Thymus (tissue), 14 donors: Measurements from ENCODE around the gene OR13G1. TPM values are rescaled to one million over a fixed set of nuclear protein-coding genes. Genes with fewer than 3 reads are reported as not detected.
"Not testable (repeated sequence)": the region's sequence is repeated elsewhere in the genome, so short reads cannot be mapped to it uniquely, and the experiment has no call there.

ENCODE experiments used
- DNase-seq, 9 donors: peaks; one replicate each; pipeline ENCODE4 v3.0.0-alpha.2; 2013; ENCODE audit warnings: low spot score in 9 of 9, low read depth in 6 of 9, missing footprints in 1 of 9
- H3K27ac ChIP-seq, 2 donors: one replicate each; pipeline ENCODE4 v1.5.1; 2013; ENCODE audit warnings: control low read depth in 1 of 2, low read depth in 1 of 2, low read length in 1 of 2, mild to moderate bottlenecking in 1 of 2, moderate library complexity in 1 of 2
- H3K27me3 ChIP-seq, 2 donors: one replicate each; pipeline ENCODE4 v1.5.1; 2013; ENCODE audit warnings: low read length in 1 of 2; ENCODE audit not compliant: control insufficient read depth in 2 of 2, insufficient read depth in 1 of 2
- H3K36me3 ChIP-seq, 2 donors: one replicate each; pipeline ENCODE4 v1.5.1; 2013; ENCODE audit warnings: low read length in 1 of 2, mild to moderate bottlenecking in 1 of 2, moderate library complexity in 1 of 2; ENCODE audit not compliant: control insufficient read depth in 2 of 2, insufficient read depth in 2 of 2
- H3K4me1 ChIP-seq, 2 donors: one replicate each; pipeline ENCODE4 v1.5.1; 2013; ENCODE audit warnings: low read length in 2 of 2; ENCODE audit not compliant: control insufficient read depth in 2 of 2, insufficient read depth in 2 of 2
- H3K4me3 ChIP-seq, 2 donors: one replicate each; pipeline ENCODE4 v1.5.1; 2013; ENCODE audit warnings: low read length in 2 of 2, control low read depth in 1 of 2, mild to moderate bottlenecking in 1 of 2
- H3K9me3 ChIP-seq, 2 donors: one replicate each; pipeline ENCODE4 v1.5.1; 2013; ENCODE audit warnings: low read length in 1 of 2, mild to moderate bottlenecking in 1 of 2; ENCODE audit not compliant: control insufficient read depth in 2 of 2, insufficient read depth in 1 of 2
- WGBS: extraction: QIAGEN DNeasy Blood & Tissue Kit; methylation state at CpG from one replicate; pipeline ENCODE4 v1.1.7; 2013; 5-methylcytosine and 5-hydroxymethylcytosine counted together
- long read RNA-seq, 10 donors: transcript quantifications; one replicate each; lab custom pipeline, GENCODE V29; 2026
- polyA plus RNA-seq: library from polyadenylated mRNA; stranded (reverse); fragments of 200-250 nt; gene quantifications from one replicate; pipeline ENCODE4 v1.2.3, GENCODE V29; 2013
- total RNA-seq: library from RNA; stranded (reverse); fragments of 120-200 nt; gene quantifications from one replicate; pipeline ENCODE4 v1.2.4, GENCODE V29; 2013
- donor health status: healthy.

OR13G1 gene
- total RNA-seq (not detected), polyA plus RNA-seq (not detected)
- long read RNA-seq, donor 1 = 0 reads
- long read RNA-seq, donor 2 = 0 reads
- long read RNA-seq, donor 3 = 0 reads
- long read RNA-seq, donor 4 = 0 reads
- long read RNA-seq, donor 5 = 0 reads
- long read RNA-seq, donor 6 = 0 reads
- long read RNA-seq, donor 7 = 0 reads
- long read RNA-seq, donor 8, partial matches to known transcripts = 0 of 1 reads
- long read RNA-seq, donor 8, other reads (novel, unspliced or antisense) = 0 of 1 reads
- long read RNA-seq, donor 9 = 0 reads
- long read RNA-seq, donor 10 = 0 reads

- Histone ChIP-seq H3K27ac (no peak within 1 kb of the TSS), H3K27me3 (no peaks in the 10 kb centered on the region), H3K36me3 (no peaks in the 10 kb centered on the region), H3K4me3 (no peak within 1 kb of the TSS), H3K4me1 (no peaks in the 10 kb centered on the region), H3K9me3 (no peaks in the 10 kb centered on the region)
- DNase-seq = no peak
- 96% methylated on average over 1 of the region's 1 CpG for WGBS
Measured at GRCh38 chr1:247679639-247680038, at the start of gene OR13G1. Gene OR13G1 (minus strand): TSS chr1:247679739. CDS start chr1:247673041, 6,698 bp downstream.

GRCh38 chr1:247721222-247721621 lies 41.7 kb upstream of the OR13G1 start:
- H3K36me3 ChIP-seq = no peaks in the 10 kb centered on the region
- H3K9me3 ChIP-seq = peaks cover 2 to 3% of the 10 kb centered on the region in 2 donors
- H3K27me3 ChIP-seq = no peaks in the 10 kb centered on the region
- H3K27ac ChIP-seq = no peak overlapping the region
- no peak for DNase-seq
- H3K4me3 ChIP-seq = no peak overlapping the region
- 96% methylated on average over 4 of the region's 4 CpGs for WGBS
- no peaks in the 10 kb centered on the region for H3K4me1 ChIP-seq

GRCh38 chr1:247716546-247716945 lies 37.0 kb upstream of the OR13G1 start, which contains the start of gene OR6F1:
Gene OR6F1 (minus strand): TSS chr1:247716646. CDS start chr1:247712755, 3,891 bp downstream.
- no peaks in the 10 kb centered on the region for H3K4me1 ChIP-seq
- no peak within 1 kb of the TSS for H3K4me3 ChIP-seq
- peaks cover 2 to 3% of the 10 kb centered on the region in 2 donors for H3K9me3 ChIP-seq
- no peaks in the 10 kb centered on the region for H3K36me3 ChIP-seq
- H3K27ac ChIP-seq = no peak within 1 kb of the TSS
- 97% methylated on average over 3 of the region's 3 CpGs for WGBS
- no peaks in the 10 kb centered on the region for H3K27me3 ChIP-seq
- DNase-seq = no peak

- H3K36me3 ChIP-seq = no peaks in the 10 kb centered on the region
- H3K27ac ChIP-seq = no peak overlapping the region
- 98% methylated on average over 7 of the region's 7 CpGs for WGBS
- no peaks in the 10 kb centered on the region for H3K27me3 ChIP-seq
- no peak for DNase-seq
- no peaks in the 10 kb centered on the region for H3K4me1 ChIP-seq
- no peaks in the 10 kb centered on the region for H3K9me3 ChIP-seq
- H3K4me3 ChIP-seq = no peak overlapping the region
Measured at GRCh38 chr1:247713753-247714152, 34.2 kb upstream of the OR13G1 start.

- not testable (repeated sequence) for H3K27ac ChIP-seq
Measured at GRCh38 chr1:247710681-247711080, 31.1 kb upstream of the OR13G1 start.

GRCh38 chr1:247701338-247701737 lies 21.8 kb upstream of the OR13G1 start:
- DNase-seq = no peak
- no peaks in the 10 kb centered on the region for H3K4me1 ChIP-seq
- no peak overlapping the region for H3K4me3 ChIP-seq
- H3K27ac ChIP-seq = no peak overlapping the region
- H3K9me3 ChIP-seq = no peaks in the 10 kb centered on the region
- 9% methylated on average over 1 of the region's 1 CpG for WGBS
- H3K27me3 ChIP-seq = no peaks in the 10 kb centered on the region
- no peaks in the 10 kb centered on the region for H3K36me3 ChIP-seq

More at GRCh38 chr1:247710681-247711080, 31.1 kb upstream of the OR13G1 start:
- H3K9me3 ChIP-seq, H3K36me3 ChIP-seq, H3K27me3 ChIP-seq, DNase-seq, H3K4me1 ChIP-seq, H3K4me3 ChIP-seq: not testable (repeated sequence)
- 95% methylated on average over 8 of the region's 8 CpGs for WGBS

GRCh38 chr1:247681288-247681897 lies 1.9 kb upstream of the OR13G1 start:
- H3K9me3 ChIP-seq = no peaks in the 10 kb centered on the region
- no peak overlapping the region for H3K27ac ChIP-seq
- no peaks in the 10 kb centered on the region for H3K4me1 ChIP-seq
- no peaks in the 10 kb centered on the region for H3K27me3 ChIP-seq
- 44% methylated on average over 7 of the region's 7 CpGs for WGBS
- no peak overlapping the region for H3K4me3 ChIP-seq
- DNase-seq = peak; percentile 5 to 66 (median 30)
- H3K36me3 ChIP-seq = no peaks in the 10 kb centered on the region

GRCh38 chr1:247680171-247680570 lies 632 bp upstream of the OR13G1 start:
- WGBS = 98% methylated on average over 4 of the region's 4 CpGs
- H3K9me3 ChIP-seq = no peaks in the 10 kb centered on the region
- no peak for DNase-seq
- no peaks in the 10 kb centered on the region for H3K27me3 ChIP-seq
- no peak overlapping the region for H3K4me3 ChIP-seq
- no peaks in the 10 kb centered on the region for H3K36me3 ChIP-seq
- no peaks in the 10 kb centered on the region for H3K4me1 ChIP-seq
- H3K27ac ChIP-seq = no peak overlapping the region

GRCh38 chr1:247669225-247669624 lies 10.3 kb downstream of the OR13G1 start:
- 77% methylated on average over 1 of the region's 1 CpG for WGBS
- no peak for DNase-seq

More at GRCh38 chr1:247669225-247669624, 10.3 kb downstream of the OR13G1 start:
- no peaks in the 10 kb centered on the region for H3K4me1 ChIP-seq
- H3K4me3 ChIP-seq = no peak overlapping the region
- H3K27ac ChIP-seq = no peak overlapping the region
- H3K9me3 ChIP-seq = no peaks in the 10 kb centered on the region
- H3K36me3 ChIP-seq = no peaks in the 10 kb centered on the region
- no peaks in the 10 kb centered on the region for H3K27me3 ChIP-seq
